ENCODE results near the gene CD1C. TPM values are rescaled to one million over a fixed set of nuclear protein-coding genes. Genes with fewer than 3 reads are reported as not detected.

The CD1C gene
- total RNA-seq, 1 experiment from 2014 or later: not detected

DNA sequence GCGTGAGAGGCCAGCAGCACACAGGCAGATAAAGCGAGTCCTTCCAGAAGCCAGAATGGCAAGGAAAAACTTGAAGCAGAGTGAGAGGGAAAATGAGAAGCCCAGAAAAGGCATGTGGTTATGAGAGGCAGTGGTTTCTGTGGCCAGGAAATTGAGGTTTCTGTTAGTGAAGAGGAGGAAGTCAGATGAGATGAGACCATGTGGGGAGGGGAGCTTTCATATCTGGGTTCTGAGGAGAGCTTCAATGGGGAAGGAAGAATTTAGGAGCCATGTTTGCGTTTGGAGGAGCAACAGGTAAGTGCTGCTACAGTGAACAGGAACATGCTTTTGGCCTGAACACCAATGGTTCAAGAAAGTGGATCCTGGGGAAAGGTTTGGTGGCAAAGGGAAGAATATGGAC is 41.6 kb upstream of the CD1C start (continued):
- no peak for TF ChIP-seq ZNF232 (CRISPR knock-in tag; IDR thresholded peaks at IDR 0.05)
- TF ChIP-seq, protein P1, sequence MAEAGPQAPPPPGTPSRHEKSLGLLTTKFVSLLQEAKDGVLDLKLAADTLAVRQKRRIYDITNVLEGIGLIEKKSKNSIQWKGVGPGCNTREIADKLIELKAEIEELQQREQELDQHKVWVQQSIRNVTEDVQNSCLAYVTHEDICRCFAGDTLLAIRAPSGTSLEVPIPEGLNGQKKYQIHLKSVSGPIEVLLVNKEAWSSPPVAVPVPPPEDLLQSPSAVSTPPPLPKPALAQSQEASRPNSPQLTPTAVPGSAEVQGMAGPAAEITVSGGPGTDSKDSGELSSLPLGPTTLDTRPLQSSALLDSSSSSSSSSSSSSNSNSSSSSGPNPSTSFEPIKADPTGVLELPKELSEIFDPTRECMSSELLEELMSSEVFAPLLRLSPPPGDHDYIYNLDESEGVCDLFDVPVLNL (CRISPR knock-in tag; IDR thresholded peaks at IDR 0.05; ENCODE audit: borderline replicate concordance, low read depth): no peak

DNA sequence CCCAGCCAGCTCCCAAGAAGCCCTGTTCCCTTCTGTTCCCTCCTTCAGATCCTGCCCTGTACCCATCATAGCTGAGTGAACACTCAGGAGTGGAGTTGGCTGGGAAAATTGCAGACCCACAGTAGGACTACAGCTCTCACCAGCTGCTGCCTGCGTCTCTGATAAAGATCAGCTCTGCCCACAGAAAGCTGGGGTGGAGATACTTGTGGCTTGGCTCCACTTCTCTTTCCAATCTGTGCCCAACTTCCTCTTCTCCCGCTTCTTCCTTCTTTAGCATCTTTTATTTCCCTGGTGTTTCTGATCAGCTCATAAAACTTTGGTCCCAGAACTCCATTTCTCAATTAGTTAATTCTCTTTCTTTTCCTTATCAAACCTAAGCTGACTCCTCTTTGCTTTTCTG is 41.0 kb upstream of the CD1C start:
- Mint-ChIP-seq H3K4me3 (no peak overlapping the region), H3K36me3 (no peaks in the 10 kb centered on the region), H3K4me1 (no peaks in the 10 kb centered on the region), H3K9me3 (no peaks in the 10 kb centered on the region), H3K27ac (no peak overlapping the region), H3K27me3 (ENCODE audit: low read depth) (no peaks in the 10 kb centered on the region; the same call in 1 of the 2 replicates)
- ChIA-PET POLR2A (no interaction called here), CTCF (interaction anchor here (1.1 to 1.3 kb wide), 2 partner anchors 81 to 247 kb away, joined by 3 to 5 read pairs; no protein-coding TSS in a partner anchor)
- ATAC-seq (no peak), DNase-seq (ENCODE audit: low spot score) (no peak)
- TF ChIP-seq ZNF671 (CRISPR knock-in tag; IDR thresholded peaks at IDR 0.05) (no peak), ZNF396 (CRISPR knock-in tag; IDR thresholded peaks at IDR 0.05; ENCODE audit: borderline replicate concordance) (no peak), RORB (CRISPR knock-in tag; IDR thresholded peaks at IDR 0.05) (no peak), NFATC4 (CRISPR knock-in tag; IDR thresholded peaks at IDR 0.05) (no peak), ZNF416 (CRISPR knock-in tag; IDR thresholded peaks at IDR 0.05) (no peak), RELA (CRISPR knock-in tag; IDR thresholded peaks at IDR 0.05; ENCODE audit: borderline replicate concordance) (no peak)
- TF ChIP-seq, protein P2, sequence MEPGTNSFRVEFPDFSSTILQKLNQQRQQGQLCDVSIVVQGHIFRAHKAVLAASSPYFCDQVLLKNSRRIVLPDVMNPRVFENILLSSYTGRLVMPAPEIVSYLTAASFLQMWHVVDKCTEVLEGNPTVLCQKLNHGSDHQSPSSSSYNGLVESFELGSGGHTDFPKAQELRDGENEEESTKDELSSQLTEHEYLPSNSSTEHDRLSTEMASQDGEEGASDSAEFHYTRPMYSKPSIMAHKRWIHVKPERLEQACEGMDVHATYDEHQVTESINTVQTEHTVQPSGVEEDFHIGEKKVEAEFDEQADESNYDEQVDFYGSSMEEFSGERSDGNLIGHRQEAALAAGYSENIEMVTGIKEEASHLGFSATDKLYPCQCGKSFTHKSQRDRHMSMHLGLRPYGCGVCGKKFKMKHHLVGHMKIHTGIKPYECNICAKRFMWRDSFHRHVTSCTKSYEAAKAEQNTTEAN (CRISPR knock-in tag; IDR thresholded peaks at IDR 0.05): no peak
- TF ChIP-seq, protein P3, sequence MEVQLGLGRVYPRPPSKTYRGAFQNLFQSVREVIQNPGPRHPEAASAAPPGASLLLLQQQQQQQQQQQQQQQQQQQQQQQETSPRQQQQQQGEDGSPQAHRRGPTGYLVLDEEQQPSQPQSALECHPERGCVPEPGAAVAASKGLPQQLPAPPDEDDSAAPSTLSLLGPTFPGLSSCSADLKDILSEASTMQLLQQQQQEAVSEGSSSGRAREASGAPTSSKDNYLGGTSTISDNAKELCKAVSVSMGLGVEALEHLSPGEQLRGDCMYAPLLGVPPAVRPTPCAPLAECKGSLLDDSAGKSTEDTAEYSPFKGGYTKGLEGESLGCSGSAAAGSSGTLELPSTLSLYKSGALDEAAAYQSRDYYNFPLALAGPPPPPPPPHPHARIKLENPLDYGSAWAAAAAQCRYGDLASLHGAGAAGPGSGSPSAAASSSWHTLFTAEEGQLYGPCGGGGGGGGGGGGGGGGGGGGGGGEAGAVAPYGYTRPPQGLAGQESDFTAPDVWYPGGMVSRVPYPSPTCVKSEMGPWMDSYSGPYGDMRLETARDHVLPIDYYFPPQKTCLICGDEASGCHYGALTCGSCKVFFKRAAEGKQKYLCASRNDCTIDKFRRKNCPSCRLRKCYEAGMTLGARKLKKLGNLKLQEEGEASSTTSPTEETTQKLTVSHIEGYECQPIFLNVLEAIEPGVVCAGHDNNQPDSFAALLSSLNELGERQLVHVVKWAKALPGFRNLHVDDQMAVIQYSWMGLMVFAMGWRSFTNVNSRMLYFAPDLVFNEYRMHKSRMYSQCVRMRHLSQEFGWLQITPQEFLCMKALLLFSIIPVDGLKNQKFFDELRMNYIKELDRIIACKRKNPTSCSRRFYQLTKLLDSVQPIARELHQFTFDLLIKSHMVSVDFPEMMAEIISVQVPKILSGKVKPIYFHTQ (CRISPR knock-in tag; IDR thresholded peaks at IDR 0.05): no peak
- TF ChIP-seq, protein P4, sequence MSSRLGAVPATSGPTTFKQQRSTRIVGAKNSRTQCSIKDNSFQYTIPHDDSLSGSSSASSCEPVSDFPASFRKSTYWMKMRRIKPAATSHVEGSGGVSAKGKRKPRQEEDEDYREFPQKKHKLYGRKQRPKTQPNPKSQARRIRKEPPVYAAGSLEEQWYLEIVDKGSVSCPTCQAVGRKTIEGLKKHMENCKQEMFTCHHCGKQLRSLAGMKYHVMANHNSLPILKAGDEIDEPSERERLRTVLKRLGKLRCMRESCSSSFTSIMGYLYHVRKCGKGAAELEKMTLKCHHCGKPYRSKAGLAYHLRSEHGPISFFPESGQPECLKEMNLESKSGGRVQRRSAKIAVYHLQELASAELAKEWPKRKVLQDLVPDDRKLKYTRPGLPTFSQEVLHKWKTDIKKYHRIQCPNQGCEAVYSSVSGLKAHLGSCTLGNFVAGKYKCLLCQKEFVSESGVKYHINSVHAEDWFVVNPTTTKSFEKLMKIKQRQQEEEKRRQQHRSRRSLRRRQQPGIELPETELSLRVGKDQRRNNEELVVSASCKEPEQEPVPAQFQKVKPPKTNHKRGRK (CRISPR knock-in tag; IDR thresholded peaks at IDR 0.05; ENCODE audit: borderline replicate concordance): no peak

DNA sequence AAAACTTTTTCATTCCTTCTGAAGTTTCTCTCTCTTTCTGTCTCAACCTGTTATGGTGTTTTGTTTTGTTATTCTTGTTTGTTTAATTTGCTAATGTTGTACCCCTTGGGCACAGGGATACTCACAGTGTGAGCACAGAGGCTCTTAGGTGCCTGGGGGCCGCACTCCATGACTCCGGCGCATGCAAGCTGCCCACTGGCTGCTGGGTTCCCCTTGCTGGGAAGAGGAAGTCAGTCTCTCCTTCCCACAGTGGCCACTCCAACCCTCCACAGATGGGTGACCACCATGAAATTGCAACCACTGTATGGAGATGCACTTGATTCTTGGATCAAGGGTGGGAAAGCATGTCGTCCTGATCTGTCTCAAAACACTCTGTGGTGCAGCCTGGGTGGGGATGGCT is 40.1 kb upstream of the CD1C start:
- no peaks in the 10 kb centered on the region for H3K9me3 Mint-ChIP-seq
- ChIA-PET CTCF (no interaction called here), POLR2A (no interaction called here)
- H3K36me3 Mint-ChIP-seq: no peaks in the 10 kb centered on the region
- ATAC-seq (no peak), DNase-seq (ENCODE audit: low spot score) (no peak)
- H3K27me3 Mint-ChIP-seq (ENCODE audit: low read depth): no peaks in the 10 kb centered on the region; the same call in 1 of the 2 replicates
- H3K4me3 Mint-ChIP-seq: no peak overlapping the region
- H3K27ac Mint-ChIP-seq: no peak overlapping the region
- no peaks in the 10 kb centered on the region for H3K4me1 Mint-ChIP-seq
- no peak for TF ChIP-seq ELF4 (CRISPR knock-in tag; IDR thresholded peaks at IDR 0.05; ENCODE audit: low read depth)
- TF ChIP-seq TCF7 (CRISPR knock-in tag; IDR thresholded peaks at IDR 0.05; ENCODE audit: low read depth): no peak
- no peak for TF ChIP-seq FOXJ3 (CRISPR knock-in tag; IDR thresholded peaks at IDR 0.05; ENCODE audit: borderline replicate concordance)
- TF ChIP-seq, protein P5, sequence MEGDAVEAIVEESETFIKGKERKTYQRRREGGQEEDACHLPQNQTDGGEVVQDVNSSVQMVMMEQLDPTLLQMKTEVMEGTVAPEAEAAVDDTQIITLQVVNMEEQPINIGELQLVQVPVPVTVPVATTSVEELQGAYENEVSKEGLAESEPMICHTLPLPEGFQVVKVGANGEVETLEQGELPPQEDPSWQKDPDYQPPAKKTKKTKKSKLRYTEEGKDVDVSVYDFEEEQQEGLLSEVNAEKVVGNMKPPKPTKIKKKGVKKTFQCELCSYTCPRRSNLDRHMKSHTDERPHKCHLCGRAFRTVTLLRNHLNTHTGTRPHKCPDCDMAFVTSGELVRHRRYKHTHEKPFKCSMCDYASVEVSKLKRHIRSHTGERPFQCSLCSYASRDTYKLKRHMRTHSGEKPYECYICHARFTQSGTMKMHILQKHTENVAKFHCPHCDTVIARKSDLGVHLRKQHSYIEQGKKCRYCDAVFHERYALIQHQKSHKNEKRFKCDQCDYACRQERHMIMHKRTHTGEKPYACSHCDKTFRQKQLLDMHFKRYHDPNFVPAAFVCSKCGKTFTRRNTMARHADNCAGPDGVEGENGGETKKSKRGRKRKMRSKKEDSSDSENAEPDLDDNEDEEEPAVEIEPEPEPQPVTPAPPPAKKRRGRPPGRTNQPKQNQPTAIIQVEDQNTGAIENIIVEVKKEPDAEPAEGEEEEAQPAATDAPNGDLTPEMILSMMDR (IDR thresholded peaks at IDR 0.05): no peak
- no peak for TF ChIP-seq CBFB (CRISPR knock-in tag; IDR thresholded peaks at IDR 0.05; ENCODE audit: low read depth)
- TF ChIP-seq, protein P6, sequence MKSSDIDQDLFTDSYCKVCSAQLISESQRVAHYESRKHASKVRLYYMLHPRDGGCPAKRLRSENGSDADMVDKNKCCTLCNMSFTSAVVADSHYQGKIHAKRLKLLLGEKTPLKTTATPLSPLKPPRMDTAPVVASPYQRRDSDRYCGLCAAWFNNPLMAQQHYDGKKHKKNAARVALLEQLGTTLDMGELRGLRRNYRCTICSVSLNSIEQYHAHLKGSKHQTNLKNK (CRISPR knock-in tag; IDR thresholded peaks at IDR 0.05): no peak
- no peak for TF ChIP-seq OVOL2 (CRISPR knock-in tag; IDR thresholded peaks at IDR 0.05; ENCODE audit: borderline replicate concordance)
- no peak for TF ChIP-seq NFE2L1 (CRISPR knock-in tag; IDR thresholded peaks at IDR 0.05)
- TF ChIP-seq, protein P7, sequence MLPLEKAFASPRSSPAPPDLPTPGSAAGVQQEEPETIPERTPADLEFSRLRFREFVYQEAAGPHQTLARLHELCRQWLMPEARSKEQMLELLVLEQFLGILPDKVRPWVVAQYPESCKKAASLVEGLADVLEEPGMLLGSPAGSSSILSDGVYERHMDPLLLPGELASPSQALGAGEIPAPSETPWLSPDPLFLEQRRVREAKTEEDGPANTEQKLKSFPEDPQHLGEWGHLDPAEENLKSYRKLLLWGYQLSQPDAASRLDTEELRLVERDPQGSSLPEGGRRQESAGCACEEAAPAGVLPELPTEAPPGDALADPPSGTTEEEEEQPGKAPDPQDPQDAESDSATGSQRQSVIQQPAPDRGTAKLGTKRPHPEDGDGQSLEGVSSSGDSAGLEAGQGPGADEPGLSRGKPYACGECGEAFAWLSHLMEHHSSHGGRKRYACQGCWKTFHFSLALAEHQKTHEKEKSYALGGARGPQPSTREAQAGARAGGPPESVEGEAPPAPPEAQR (CRISPR knock-in tag; IDR thresholded peaks at IDR 0.05): no peak
- no peak for TF ChIP-seq EMX1 (CRISPR knock-in tag; IDR thresholded peaks at IDR 0.05)
- TF ChIP-seq NR1H2 (CRISPR knock-in tag; IDR thresholded peaks at IDR 0.05): no peak
